Peyer's patch (tissue), 4 donors: Measurements from ENCODE around the gene TIAM2. TPM values are rescaled to one million over a fixed set of nuclear protein-coding genes. Genes with fewer than 3 reads are reported as not detected.
"Not testable (repeated sequence)": the region's sequence is repeated elsewhere in the genome, so short reads cannot be mapped to it uniquely, and the experiment has no call there.

Experiments used
- DNase-seq, 3 donors: peaks; one replicate each; pipeline ENCODE4 v3.0.0-alpha.2; 2017 to 2019
- H3K27ac ChIP-seq, 4 donors: fragments of 200-600 bp; sonication (generic); one replicate each; pipeline ENCODE4 v1.5.1; 2016 to 2019
- H3K27me3 ChIP-seq, 2 donors: fragments of 200-600 bp; sonication (generic); one replicate each; pipeline ENCODE4 v1.5.1; 2019
- H3K36me3 ChIP-seq, 3 donors: fragments of 200-600 bp; sonication (generic); one replicate each; pipeline ENCODE4 v1.5.1; 2016 to 2019
- H3K4me1 ChIP-seq, 4 donors: fragments of 200-600 bp; sonication (generic); one replicate each; pipeline ENCODE4 v1.5.1; 2016 to 2019
- H3K4me3 ChIP-seq, 4 donors: fragments of 200-600 bp; sonication (generic); 1 replicate in 3 of 4; 2 replicates in 1 of 4; pipeline ENCODE4 v1.5.1; 2016 to 2019; ENCODE audit warnings: mild to moderate bottlenecking in 1 of 4
- H3K9me3 ChIP-seq, 4 donors: fragments of 200-600 bp; sonication (generic); one replicate each; pipeline ENCODE4 v1.5.1; 2016 to 2019; ENCODE audit warnings: mild to moderate bottlenecking in 1 of 4
- POLR2A ChIP-seq, 2 donors: fragments of 450-650 bp; IDR thresholded peaks; one replicate each; pipeline ENCODE4 v1.5.1; 2017; ENCODE audit warnings: antibody characterized with exemption in 2 of 2, mild to moderate bottlenecking in 2 of 2, moderate library complexity in 2 of 2
- total RNA-seq, 4 donors: library from RNA; depleted of rRNA; stranded (reverse); fragments of >200 nt; gene quantifications; one replicate each; pipeline ENCODE4 v1.1.0, GENCODE V29; 2016
- TF ChIP-seq, protein P1 (sequence below), 6 experiments: fragments of 450-650 bp in 4 of 6; fragments of 200-600 bp in 2 of 6; sonication (generic) in 1 of 6; IDR thresholded peaks; one replicate each; pipeline ENCODE4 v1.5.1; 2017 to 2019; ENCODE audit warnings: antibody characterized with exemption in 6 of 6, mild to moderate bottlenecking in 3 of 6, moderate library complexity in 1 of 6

TIAM2 gene
- total RNA-seq, 4 donors from 2014 or later, result 47.0 to 139 (median 91.9) TPM

DNA sequence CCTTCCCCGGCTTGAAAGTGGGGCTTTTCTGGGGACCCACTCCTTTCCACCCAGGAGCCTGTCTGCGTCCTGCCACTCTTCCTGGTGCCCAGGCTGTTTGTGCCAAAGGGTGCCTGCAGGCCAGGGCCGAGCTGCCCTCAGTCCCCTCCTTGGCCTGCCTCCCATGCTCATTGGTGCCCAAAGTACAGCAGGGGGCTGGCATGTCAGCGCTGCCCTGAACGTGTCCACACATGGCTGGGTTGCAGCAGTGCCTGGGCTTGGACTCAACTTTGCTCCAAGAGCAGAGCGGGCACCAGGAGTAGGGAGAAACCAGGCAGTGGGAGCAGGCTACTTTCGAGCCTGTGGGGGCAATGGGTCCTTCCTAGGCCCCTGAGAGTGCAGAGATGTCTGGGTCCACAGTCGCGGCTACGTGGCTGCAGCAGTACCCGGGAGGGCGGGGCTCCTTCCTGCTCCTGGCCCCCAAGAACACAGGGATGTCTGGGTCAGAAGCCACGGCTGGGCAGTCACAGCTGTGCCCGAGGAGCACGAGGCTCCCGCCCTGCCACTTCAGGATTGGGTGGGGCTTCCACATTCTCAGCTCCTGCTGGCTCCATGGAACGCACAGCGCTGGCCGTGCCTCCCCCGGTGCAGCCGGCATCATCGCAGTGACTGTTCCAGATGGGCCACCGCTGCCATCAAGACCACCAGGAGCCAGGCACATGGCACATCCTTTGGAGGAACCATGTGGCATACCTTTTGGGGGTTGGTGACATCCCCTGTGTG, 218.7 kb downstream of the TIAM2 start:
- Histone ChIP-seq H3K4me3 (no peak overlapping the region), H3K9me3 (no peaks in the 10 kb centered on the region), H3K36me3 (peaks cover 0 to 13% (median 0%) of the 10 kb centered on the region in 3 donors), H3K4me1 (no peaks in the 10 kb centered on the region), H3K27me3 (no peaks in the 10 kb centered on the region), H3K27ac (no peak overlapping the region)
- TF ChIP-seq, protein P1, sequence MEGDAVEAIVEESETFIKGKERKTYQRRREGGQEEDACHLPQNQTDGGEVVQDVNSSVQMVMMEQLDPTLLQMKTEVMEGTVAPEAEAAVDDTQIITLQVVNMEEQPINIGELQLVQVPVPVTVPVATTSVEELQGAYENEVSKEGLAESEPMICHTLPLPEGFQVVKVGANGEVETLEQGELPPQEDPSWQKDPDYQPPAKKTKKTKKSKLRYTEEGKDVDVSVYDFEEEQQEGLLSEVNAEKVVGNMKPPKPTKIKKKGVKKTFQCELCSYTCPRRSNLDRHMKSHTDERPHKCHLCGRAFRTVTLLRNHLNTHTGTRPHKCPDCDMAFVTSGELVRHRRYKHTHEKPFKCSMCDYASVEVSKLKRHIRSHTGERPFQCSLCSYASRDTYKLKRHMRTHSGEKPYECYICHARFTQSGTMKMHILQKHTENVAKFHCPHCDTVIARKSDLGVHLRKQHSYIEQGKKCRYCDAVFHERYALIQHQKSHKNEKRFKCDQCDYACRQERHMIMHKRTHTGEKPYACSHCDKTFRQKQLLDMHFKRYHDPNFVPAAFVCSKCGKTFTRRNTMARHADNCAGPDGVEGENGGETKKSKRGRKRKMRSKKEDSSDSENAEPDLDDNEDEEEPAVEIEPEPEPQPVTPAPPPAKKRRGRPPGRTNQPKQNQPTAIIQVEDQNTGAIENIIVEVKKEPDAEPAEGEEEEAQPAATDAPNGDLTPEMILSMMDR (IDR thresholded peaks at IDR 0.05), result no peak
- TF ChIP-seq POLR2A (IDR thresholded peaks at IDR 0.05), result no peak
- DNase-seq, result no peak

DNA sequence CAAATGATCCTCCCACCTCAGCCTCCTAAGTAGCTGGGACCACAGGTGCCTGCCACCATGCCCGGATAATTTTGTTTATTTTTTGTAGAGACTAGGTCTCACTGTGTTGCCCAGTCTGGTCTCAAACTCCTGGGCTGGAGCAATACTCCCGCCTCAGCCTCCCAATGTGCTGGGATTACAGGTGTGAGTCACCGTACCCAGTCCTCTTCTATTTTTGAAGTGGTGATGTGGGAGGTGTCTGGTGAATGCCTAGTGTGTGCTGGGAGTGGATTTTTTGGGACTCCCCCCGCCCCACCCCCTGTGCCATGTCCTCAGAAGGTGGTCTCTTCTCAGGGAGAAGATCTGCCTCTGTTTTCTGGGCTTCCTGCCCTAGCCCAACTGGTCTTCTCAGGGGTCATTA, 220.8 kb downstream of the TIAM2 start:
- peaks cover 0 to 13% (median 0%) of the 10 kb centered on the region in 3 donors for H3K36me3 ChIP-seq
- TF ChIP-seq, protein P1 (IDR thresholded peaks at IDR 0.05), result no peak
- TF ChIP-seq POLR2A (IDR thresholded peaks at IDR 0.05), result no peak
- no peaks in the 10 kb centered on the region for H3K4me1 ChIP-seq
- no peak overlapping the region for H3K27ac ChIP-seq
- no peaks in the 10 kb centered on the region for H3K27me3 ChIP-seq
- no peak for DNase-seq
- H3K4me3 ChIP-seq, result no peak overlapping the region
- no peaks in the 10 kb centered on the region for H3K9me3 ChIP-seq

DNA sequence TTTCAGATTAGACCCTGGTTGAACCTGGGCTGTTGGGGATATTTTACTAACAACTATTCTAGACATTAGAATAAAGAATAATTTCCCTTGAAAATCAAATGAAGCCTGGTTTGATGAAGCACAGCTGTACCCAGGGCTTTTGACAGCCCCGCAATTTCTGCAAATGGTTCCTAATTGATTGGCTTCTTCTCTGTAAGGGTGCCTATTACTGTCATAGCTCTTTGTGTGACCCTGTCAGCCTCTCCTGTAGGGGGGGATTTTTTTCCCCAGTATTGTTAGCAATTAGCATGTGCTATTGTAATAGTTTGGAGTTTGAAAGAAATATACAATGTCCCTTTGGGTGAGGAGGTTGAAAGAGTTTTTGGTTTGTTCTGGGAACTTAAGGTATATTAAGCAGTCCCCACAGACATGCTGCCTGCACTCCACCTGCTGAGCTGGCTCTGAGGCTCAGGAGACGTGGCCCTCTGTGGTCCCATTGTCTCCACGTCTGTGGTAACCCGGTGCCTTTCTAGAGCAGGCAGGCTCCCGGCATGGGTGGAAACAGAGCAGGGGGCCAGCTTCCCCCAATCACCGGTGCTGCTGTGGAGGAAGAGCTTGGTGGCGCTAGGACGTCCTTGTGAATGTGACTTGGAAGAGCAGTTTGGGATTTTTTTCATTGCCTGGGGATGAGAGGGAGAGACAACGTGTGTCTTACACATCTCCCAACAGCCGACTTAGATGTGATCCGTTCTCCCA, 221.4 kb downstream of the TIAM2 start:
- TF ChIP-seq POLR2A (IDR thresholded peaks at IDR 0.05), result no peak
- TF ChIP-seq, protein P1 (IDR thresholded peaks at IDR 0.05), result no peak
- Histone ChIP-seq H3K27me3 (no peaks in the 10 kb centered on the region), H3K4me1 (no peaks in the 10 kb centered on the region), H3K4me3 (no peak overlapping the region), H3K9me3 (no peaks in the 10 kb centered on the region), H3K27ac (no peak overlapping the region), H3K36me3 (peaks cover 0 to 17% (median 0%) of the 10 kb centered on the region in 3 donors)
- no peak for DNase-seq

DNA sequence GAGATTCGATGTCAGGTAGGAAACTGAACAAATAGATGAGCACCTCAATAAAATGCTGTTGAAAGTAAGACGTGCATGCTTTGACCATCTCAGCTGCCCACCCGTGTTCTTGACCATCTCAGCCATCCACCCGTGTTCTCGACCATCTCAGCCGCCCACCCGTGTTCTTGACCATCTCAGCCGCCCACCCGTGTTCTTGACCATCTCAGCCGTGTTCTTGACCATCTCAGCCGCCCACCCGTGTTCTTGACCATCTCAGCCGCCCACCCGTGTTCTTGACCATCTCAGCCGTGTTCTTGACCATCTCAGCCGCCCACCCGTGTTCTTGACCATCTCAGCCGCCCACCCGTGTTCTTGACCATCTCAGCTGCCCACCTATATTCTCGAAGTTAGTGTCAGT, 223.6 kb downstream of the TIAM2 start:
- H3K4me1 ChIP-seq, H3K27me3 ChIP-seq, H3K9me3 ChIP-seq, DNase-seq, H3K36me3 ChIP-seq, H3K4me3 ChIP-seq, H3K27ac ChIP-seq: not testable (repeated sequence)

DNA sequence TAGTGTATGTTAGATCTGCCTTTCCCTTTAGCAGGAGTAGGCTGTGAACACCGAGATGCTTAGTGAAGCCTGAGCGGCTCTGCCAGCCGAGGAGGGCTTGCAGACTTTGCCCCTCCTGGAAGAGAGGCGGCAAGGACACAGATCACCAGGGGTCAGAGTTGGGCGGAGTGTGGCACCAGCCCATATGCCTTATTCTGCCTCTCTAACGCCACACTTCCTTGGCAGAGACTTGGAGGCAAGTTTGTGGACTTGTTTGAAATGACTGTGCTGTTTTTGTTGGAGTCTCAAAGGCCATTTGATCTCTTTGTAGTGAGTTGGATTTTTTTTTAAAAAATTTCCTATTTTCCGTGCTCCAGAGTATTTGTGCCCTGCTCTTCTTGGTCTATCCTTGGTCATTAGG, 224.2 kb downstream of the TIAM2 start:
- Histone ChIP-seq H3K4me1 (no peaks in the 10 kb centered on the region), H3K27ac (no peak overlapping the region), H3K9me3 (no peaks in the 10 kb centered on the region), H3K4me3 (no peak overlapping the region), H3K27me3 (no peaks in the 10 kb centered on the region), H3K36me3 (peaks cover 0 to 9% (median 0%) of the 10 kb centered on the region in 3 donors)
- no peak for TF ChIP-seq POLR2A (IDR thresholded peaks at IDR 0.05)
- TF ChIP-seq, protein P1 (IDR thresholded peaks at IDR 0.05), result no peak
- no peak for DNase-seq

DNA sequence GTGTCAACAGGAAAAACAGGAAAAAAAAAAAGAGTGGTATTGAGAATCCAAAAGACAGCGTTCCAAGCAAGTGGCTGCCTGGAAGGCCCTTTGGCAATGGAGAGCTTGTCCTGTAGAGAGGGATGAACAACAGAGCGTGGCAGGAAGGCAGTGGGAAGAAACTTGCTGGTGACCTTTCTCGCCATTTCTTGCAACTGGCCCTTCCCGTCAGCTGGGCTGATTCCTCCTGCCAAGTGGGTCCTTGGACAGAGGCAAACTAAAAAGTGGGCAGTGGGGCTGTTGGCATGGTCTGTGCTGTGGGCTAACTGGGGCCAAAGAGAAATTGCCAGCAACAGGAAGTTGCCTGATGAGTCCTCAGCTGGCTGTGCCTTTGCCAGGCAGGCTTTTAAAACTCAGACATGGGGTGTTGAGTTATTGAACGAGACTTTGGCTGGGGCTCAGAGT, 224.8 kb downstream of the TIAM2 start:
- Histone ChIP-seq H3K9me3 (no peaks in the 10 kb centered on the region), H3K4me3 (no peak overlapping the region), H3K27ac (no peak overlapping the region), H3K27me3 (no peaks in the 10 kb centered on the region), H3K36me3 (peaks cover 0 to 13% (median 0%) of the 10 kb centered on the region in 3 donors), H3K4me1 (no peaks in the 10 kb centered on the region)
- TF ChIP-seq, protein P1 (IDR thresholded peaks at IDR 0.05), result no peak
- TF ChIP-seq POLR2A (IDR thresholded peaks at IDR 0.05), result no peak
- DNase-seq, result no peak
